Stimulated activated CD8-positive, alpha-beta memory T cell treated with anti-CD3 and anti-CD28 coated beads, Interleukin-4, amount 100 ng/mL, for 24 hours (primary cell): Measurements from ENCODE around the gene PDE7B.
"Not testable (repeated sequence)": the region's sequence is repeated elsewhere in the genome, so short reads cannot be mapped to it uniquely, and the experiment has no call there.

Source experiments
- DNase-seq: peaks from one replicate; pipeline ENCODE4 v3.0.0-alpha.2; 2020; ENCODE audit warnings: low read depth

PDE7B gene

GRCh38 chr6:136111831-136112230, 260.3 kb downstream of the PDE7B start:
- DNase-seq, result no peak

- no peak for DNase-seq
Measured at GRCh38 chr6:136112262-136112661, 260.8 kb downstream of the PDE7B start.

DNA sequence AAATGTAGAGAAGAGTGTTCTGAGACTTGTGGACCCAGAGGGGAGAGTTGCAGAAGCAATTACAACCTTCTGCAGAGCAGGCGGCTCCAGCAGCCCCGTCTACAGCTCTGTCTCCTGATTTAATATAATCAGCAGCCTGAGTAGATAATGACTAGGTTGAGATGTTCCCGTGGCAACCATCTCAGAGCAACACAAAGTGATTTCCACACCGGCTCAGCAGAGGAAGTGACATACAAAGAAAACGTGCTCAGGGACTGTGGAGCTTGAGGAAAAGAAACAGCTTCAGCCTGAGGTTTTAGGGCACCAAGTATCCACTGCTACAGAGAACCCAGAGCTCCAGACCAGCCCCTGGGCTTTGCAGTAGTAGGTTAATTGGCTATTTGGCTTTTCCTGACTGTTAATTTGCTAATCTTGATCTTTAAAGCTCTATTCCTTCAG, 262.3 kb downstream of the PDE7B start:
- no peak for DNase-seq

DNA sequence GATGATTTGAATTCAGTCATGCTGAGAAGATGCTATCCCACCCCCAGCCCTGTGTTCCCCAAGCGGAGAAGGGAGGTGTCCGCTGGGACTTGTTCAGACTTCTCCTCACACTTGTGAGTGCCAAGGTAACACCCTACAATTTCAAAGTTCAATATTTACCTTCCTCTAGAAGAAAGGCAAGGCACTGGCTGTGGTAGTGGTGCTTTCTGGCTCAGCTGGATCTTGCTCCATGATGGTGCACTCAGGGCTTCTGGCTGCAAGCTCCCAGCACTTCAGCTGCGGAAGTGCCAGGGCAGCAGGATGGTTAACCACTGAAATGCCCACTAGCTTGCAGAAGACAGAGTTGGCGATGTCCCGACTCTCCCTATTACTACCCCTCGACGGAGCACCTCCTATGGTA, 263.2 kb downstream of the PDE7B start:
- no peak for DNase-seq

GRCh38 chr6:136115941-136116340, 264.4 kb downstream of the PDE7B start:
- no peak for DNase-seq

DNA sequence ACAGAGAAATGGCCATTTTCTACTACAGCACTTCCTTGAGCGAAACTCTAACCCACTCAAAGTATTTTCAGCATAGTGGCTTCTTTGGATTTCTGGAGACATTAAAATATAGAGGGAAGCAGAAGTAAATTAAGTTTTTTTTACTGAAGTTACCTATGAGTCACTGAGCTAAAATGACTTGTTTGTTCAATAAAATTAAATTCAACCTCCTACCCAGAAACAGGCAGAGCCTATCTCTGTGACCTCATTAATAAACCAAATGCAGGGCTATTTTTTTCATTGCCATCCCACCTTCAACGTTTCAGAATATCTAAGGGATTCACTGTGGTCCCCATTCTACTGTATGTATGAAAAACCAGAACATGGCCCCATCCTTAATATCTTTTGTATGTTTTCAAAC, 265.6 kb downstream of the PDE7B start:
- no peak for DNase-seq

DNA sequence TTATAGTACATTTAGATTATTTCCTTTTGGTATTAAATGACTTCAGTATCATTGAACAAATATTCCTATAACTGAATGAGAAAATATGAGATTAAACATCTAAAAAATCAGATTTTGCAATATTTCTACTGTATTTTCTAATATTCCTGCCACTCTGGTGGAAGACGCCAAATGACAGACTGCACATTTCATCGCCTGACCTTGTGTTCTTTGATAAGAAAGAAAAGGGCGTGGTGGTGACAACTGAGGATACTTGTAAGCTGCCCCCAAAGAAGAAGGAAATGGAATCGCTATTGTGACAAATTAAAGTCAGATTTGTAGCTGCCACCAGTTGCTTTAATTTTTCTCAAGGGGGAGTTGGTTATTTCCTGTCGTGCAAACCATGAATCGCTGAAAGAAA, 267.3 kb downstream of the PDE7B start:
- DNase-seq, result no peak

- DNase-seq, result no peak
Measured at GRCh38 chr6:136123468-136123867, 272.0 kb downstream of the PDE7B start.

DNA sequence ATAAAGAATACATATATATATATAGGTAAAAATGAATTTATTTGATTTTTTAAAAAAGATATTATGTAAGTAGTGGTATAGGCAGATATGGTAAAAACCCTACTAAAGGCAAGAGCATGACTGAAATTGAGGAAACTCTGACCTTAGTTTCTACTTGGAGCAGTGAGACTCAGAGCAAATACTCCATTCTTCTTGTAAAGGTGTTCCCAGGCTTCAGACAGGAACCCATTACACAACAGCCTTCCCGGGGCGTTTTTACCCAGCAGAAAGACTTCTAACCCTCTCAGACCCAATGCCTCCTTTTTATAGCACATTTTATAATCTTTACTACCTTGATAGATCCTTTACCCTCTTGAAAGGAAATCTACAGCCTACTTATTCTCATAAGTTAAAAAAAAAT, 274.1 kb downstream of the PDE7B start:
- no peak for DNase-seq

DNA sequence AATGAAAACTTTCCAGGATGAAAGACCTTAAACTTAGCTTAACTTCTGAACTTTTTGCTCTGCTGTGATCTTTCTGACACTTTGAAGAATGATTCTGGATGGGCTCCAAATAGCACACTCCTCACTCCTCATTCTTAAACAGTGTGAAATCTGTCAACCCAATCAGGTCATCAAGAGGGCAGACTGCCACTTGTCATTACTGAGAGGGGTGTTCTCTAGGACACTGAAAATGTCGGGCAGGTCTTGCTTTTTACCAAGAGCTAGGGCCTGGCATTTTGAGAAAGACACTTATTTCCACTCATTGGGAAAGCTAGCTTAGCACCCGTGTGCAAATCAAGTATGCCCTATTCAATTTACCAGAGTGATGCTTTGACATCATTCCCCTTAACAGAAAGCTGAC, 276.4 kb downstream of the PDE7B start:
- no peak for DNase-seq

- no peak for DNase-seq
Measured at GRCh38 chr6:136129365-136129764, 277.9 kb downstream of the PDE7B start.

GRCh38 chr6:136134268-136134667, 282.8 kb downstream of the PDE7B start:
- DNase-seq, result no peak

DNA sequence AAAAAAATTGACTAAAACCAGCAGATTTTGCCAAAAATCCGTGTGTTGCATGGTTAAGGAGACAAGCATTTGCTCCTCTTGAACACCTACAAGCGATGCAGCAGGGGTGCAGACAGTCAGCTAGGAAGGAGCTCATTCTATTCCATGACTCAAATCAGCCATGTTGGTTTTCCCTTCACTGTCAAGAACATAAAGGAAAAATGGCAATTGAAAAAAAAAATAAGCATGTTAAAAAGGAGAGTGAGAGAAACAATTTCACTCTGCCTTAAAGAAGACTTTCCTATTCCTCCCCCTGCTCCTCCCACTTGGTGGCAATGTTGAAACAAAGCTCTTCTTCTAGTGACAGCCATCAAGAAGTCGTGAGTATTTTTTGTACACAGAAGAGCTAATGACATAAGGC, 283.2 kb downstream of the PDE7B start:
- no peak for DNase-seq

GRCh38 chr6:136136274-136136673, 284.8 kb downstream of the PDE7B start:
- DNase-seq, result no peak

GRCh38 chr6:136137008-136137692, 285.6 kb downstream of the PDE7B start:
- DNase-seq, result no peak

- DNase-seq, result no peak
Measured at GRCh38 chr6:136137739-136138402, 286.4 kb downstream of the PDE7B start.

- DNase-seq, result not testable (repeated sequence)
Measured at GRCh38 chr6:136139111-136139510, 287.6 kb downstream of the PDE7B start.

- no peak for DNase-seq
Measured at GRCh38 chr6:136144251-136145023, 292.9 kb downstream of the PDE7B start.

DNA sequence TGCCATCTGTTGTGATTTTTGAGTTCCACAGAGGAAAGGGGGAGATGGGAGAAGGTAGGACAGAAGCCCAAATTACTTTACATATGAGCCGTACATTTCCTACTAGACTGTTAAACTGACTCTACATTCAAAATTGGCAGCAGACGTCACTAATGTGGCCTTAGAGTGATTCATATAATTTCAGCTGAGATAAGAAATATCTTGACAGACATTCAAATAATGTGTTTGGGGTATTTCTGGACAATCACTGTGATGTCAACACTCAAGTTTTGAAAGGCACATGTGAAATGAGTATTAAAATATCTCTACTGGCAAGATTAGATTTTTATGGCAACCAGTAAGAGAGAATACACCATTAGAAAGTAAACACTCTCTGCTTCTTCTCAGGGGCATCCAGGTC, 294.6 kb downstream of the PDE7B start:
- DNase-seq, result no peak

DNA sequence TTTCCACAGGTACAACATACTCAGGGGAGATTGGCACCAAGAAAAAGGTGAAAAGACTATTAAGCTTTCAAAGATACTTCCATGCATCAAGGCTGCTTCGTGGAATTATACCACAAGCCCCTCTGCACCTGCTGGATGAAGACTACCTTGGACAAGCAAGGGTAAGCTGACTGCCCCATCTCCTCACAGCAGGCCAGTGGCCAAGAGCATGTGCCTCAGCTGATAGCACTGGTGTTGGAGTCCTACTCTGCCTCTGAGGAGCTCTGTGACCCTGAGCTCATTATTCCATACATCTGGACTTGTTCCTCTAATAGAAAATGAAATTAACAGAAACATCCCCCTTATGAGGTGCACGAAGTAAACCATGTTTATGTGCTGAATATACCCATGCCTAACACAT, 295.8 kb downstream of the PDE7B start:
- DNase-seq, result no peak

DNA sequence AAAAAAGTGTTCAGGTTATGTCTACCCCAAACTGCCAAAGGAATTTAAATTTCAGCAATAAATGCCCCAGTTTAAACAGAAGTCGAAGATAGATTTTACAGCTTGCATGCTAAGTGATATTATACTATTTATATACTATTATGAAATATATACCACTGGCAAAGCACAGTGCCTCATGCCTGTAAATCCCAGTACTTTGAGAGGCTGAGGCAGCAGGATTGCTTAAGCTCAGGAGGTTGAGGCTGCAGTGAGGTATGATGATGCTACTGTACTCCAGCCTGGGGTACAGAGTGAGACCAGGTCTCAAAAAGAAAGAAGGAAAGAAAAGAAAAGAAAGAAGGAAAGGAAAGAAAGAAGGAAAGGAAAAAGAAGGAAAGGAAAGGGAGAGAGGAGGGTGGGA, 296.6 kb downstream of the PDE7B start:
- DNase-seq, result no peak

GRCh38 chr6:136148523-136148922, 297.0 kb downstream of the PDE7B start:
- DNase-seq, result no peak

DNA sequence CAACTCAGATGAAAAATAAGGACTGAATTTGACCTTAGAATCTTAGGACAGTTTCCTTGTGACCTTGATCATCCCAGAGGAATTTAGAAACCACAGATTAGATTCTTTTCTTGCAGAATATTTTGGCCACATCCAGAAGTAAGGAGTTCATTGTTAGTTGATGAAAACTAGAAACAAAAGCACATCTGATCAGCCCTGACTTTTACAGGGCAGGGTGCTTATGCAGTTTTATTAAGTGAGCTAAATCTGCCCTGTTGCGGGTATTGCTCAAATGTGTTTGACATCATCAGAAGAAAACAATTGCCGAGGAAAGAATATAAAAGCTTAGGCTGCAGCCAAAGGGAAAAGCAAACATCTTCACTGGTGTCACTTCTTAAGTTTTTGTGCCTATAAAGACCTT, 297.8 kb downstream of the PDE7B start:
- DNase-seq, result no peak
